Upper lobe of right lung (tissue), 1 donor: ENCODE results near the gene CRYZL1. TPM values are rescaled to one million over a fixed set of nuclear protein-coding genes. Genes with fewer than 3 reads are reported as not detected.
A peak's percentile ranks its signal among the peaks of the same experiment; 100 is the strongest.

Experiments used
- ATAC-seq: fragments of 200-7000 bp; cut with Tn5 transposase; one replicate; pipeline ENCODE4 v1.9.1; 2020; ENCODE audit warnings: mild to moderate bottlenecking, moderate library complexity
- DNase-seq: peaks from one replicate; pipeline ENCODE4 v3.0.0-alpha.2; 2020
- H3K27ac ChIP-seq: fragments of 200-600 bp; one replicate; pipeline ENCODE4 v1.8.0; 2022
- H3K27me3 ChIP-seq: fragments of 200-600 bp; one replicate; pipeline ENCODE4 v1.8.0; 2022; ENCODE audit warnings: mild to moderate bottlenecking
- H3K36me3 ChIP-seq: fragments of 200-600 bp; one replicate; pipeline ENCODE4 v1.8.0; 2022
- H3K4me1 ChIP-seq: fragments of 200-600 bp; one replicate; pipeline ENCODE4 v1.8.0; 2022
- H3K4me3 ChIP-seq: fragments of 200-600 bp; one replicate; pipeline ENCODE4 v1.8.0; 2022; ENCODE audit warnings: mild to moderate bottlenecking
- H3K9me3 ChIP-seq: fragments of 200-600 bp; one replicate; pipeline ENCODE4 v1.8.0; 2022
- intact Hi-C: fragments of 100-400 bp; cut with DNase I; formaldehyde crosslinking; loops from one replicate; pipeline ENCODE4 v1.11.0; 2022
- total RNA-seq: library from RNA; stranded (reverse); fragmentation: NEBNext Ultra II Directional; extraction: Animal tissue kit (Norgen Biotek cat#: 25700); gene quantifications from one replicate; pipeline ENCODE4 v1.2.1, GENCODE V29; 2021
- TF ChIP-seq, protein P1 (sequence below): fragments of 200-600 bp; IDR thresholded peaks from one replicate; pipeline ENCODE4 v1.8.0; 2022; ENCODE audit warnings: antibody characterized with exemption
- donor health status: DM: no; HTN: yes; CAD: no; lungs with severe emphysema.

The CRYZL1 gene
- total RNA-seq, 1 donor from 2014 or later, result 38.0 TPM

DNA sequence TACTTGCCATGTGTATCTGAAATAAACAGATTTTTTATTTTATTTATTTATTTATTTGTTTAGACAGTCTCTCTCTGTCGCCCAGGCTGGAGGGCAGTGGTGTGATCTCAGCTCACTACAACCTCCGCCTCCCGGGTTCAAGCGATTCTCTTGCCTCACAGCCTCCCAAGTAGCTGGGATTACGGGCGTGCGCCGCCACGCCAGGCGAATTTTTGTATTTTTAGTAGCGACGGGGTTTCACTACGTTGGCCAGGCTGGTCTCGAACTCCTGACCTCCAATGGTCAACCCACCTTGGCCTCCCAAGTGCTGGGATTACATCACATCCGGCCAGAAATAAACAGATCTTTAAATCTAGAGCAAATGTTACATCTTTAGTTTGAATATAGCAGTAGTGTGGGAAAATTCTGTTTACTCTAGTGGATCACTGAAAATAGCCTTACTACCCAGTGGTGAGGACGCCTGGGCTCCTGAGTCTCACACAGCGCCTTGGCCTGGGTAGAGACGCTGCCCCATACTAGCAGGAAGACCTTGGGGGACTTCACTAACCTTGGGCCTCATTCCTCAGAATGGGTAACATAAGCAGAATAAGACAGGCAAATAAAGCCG, 100.3 kb downstream of the CRYZL1 start:
- H3K27ac ChIP-seq, result peak overlapping the region; percentile 100
- no peaks in the 10 kb centered on the region for H3K27me3 ChIP-seq
- peaks cover 29% of the 10 kb centered on the region for H3K36me3 ChIP-seq
- TF ChIP-seq, protein P1, sequence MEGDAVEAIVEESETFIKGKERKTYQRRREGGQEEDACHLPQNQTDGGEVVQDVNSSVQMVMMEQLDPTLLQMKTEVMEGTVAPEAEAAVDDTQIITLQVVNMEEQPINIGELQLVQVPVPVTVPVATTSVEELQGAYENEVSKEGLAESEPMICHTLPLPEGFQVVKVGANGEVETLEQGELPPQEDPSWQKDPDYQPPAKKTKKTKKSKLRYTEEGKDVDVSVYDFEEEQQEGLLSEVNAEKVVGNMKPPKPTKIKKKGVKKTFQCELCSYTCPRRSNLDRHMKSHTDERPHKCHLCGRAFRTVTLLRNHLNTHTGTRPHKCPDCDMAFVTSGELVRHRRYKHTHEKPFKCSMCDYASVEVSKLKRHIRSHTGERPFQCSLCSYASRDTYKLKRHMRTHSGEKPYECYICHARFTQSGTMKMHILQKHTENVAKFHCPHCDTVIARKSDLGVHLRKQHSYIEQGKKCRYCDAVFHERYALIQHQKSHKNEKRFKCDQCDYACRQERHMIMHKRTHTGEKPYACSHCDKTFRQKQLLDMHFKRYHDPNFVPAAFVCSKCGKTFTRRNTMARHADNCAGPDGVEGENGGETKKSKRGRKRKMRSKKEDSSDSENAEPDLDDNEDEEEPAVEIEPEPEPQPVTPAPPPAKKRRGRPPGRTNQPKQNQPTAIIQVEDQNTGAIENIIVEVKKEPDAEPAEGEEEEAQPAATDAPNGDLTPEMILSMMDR, result no peak
- no peaks in the 10 kb centered on the region for H3K9me3 ChIP-seq
- no peak for ATAC-seq
- intact Hi-C loops, result no loop called here
- H3K4me3 ChIP-seq, result peak overlapping the region; percentile 87
- DNase-seq, result no peak
- peaks cover 25% of the 10 kb centered on the region for H3K4me1 ChIP-seq

DNA sequence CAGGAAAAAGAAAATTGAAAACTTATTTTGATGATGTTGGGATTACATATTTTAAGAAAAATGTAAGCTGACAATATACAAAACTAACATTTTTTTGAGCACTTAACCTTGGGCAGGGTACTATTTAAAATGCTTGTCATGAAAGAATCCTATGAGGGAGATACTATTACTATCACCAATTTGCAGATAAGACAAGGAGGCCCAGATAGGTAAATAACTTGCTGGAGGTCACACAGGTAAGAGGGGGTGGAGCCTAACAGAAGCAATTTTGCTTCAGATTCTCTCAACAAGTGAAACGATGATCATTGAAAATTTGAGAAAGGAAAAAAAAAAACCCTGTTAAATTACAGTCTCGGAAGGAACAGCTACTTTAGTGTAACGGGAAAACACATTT, 100.8 kb downstream of the CRYZL1 start:
- DNase-seq (no peak), ATAC-seq (no peak)
- H3K4me1 ChIP-seq, result peaks cover 21% of the 10 kb centered on the region
- peak overlapping the region; percentile 100 for H3K27ac ChIP-seq
- no peaks in the 10 kb centered on the region for H3K27me3 ChIP-seq
- intact Hi-C loops, result no loop called here
- no peaks in the 10 kb centered on the region for H3K9me3 ChIP-seq
- H3K36me3 ChIP-seq, result peaks cover 33% of the 10 kb centered on the region
- TF ChIP-seq, protein P1, result no peak
- peak overlapping the region; percentile 87 for H3K4me3 ChIP-seq

DNA sequence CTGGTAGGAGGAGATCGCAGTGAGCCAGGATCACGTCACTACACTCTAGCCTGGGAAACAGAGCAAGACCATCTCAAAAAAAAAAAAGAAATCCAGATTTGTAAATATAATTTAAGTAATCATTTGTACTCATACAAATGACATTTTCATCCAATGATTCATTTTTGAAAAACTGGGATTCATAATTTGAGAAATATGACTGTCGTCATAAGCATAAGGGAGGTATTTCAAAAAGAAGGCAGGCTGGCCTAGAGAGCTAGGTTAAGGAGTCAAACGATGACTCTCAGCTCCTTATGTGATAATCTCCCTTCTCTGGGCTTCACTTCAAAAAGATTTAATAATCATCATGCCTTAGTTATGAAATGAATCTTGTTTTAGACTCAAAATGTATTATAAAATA, 101.9 kb downstream of the CRYZL1 start:
- Histone ChIP-seq H3K4me1 (peaks cover 11% of the 10 kb centered on the region), H3K9me3 (no peaks in the 10 kb centered on the region), H3K27me3 (no peaks in the 10 kb centered on the region), H3K4me3 (no peak overlapping the region), H3K36me3 (peaks cover 44% of the 10 kb centered on the region), H3K27ac (no peak overlapping the region)
- intact Hi-C loops, result no loop called here
- TF ChIP-seq, protein P1, result no peak
- ATAC-seq (no peak), DNase-seq (no peak)

Other genes with a start within 250 kb of the CRYZL1 start
- 69.3 TPM for gene IFNGR2, start 238.3 kb downstream of the CRYZL1 start, total RNA-seq
- 73.2 TPM for gene TMEM50B, start 161.8 kb downstream of the CRYZL1 start, total RNA-seq
- gene DNAJC28, start 150.0 kb downstream of the CRYZL1 start, total RNA-seq, result 2.3 TPM
- gene GART, start 99.6 kb downstream of the CRYZL1 start, total RNA-seq, result 55.8 TPM
- gene SON, start 98.7 kb downstream of the CRYZL1 start, total RNA-seq, result 320 TPM
- 4.4 TPM for gene DONSON, start 53.1 kb downstream of the CRYZL1 start, total RNA-seq
- 32.0 TPM for gene ITSN1, start 760 bp upstream of the CRYZL1 start, total RNA-seq